ENCODE results near the gene CAPZA1.
A peak's percentile ranks its signal among the peaks of the same experiment; 100 is the strongest.

CAPZA1 gene

DNA sequence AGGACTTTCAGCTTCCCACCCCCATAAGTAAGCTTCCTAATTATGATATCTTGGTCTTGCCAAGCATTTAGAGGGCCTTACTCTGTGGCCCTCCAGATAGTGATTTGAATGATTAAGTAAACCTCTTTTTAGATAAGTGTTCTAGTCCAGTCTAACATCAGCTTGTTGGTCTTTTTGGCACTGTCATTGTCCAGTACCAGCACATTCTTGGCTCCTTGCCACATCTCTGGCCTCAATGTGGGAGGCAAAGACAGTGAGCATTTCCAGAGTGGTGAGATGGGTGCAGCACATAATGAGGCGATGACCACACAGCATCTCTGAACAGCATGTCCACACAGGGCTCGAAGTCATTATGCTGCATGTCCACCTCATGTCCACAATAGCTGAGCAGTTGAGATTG lies 6.1 kb downstream of the CAPZA1 start:
- no peaks in the 10 kb centered on the region for H3K4me1 ChIP-seq
- TF ChIP-seq, protein P1, sequence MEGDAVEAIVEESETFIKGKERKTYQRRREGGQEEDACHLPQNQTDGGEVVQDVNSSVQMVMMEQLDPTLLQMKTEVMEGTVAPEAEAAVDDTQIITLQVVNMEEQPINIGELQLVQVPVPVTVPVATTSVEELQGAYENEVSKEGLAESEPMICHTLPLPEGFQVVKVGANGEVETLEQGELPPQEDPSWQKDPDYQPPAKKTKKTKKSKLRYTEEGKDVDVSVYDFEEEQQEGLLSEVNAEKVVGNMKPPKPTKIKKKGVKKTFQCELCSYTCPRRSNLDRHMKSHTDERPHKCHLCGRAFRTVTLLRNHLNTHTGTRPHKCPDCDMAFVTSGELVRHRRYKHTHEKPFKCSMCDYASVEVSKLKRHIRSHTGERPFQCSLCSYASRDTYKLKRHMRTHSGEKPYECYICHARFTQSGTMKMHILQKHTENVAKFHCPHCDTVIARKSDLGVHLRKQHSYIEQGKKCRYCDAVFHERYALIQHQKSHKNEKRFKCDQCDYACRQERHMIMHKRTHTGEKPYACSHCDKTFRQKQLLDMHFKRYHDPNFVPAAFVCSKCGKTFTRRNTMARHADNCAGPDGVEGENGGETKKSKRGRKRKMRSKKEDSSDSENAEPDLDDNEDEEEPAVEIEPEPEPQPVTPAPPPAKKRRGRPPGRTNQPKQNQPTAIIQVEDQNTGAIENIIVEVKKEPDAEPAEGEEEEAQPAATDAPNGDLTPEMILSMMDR (IDR thresholded peaks at IDR 0.05; ENCODE audit: low read depth, low read length): no peak
- H3K36me3 ChIP-seq: peaks cover 10% of the 10 kb centered on the region
- no peaks in the 10 kb centered on the region for H3K9me3 ChIP-seq
- DNase-seq: peak; percentile 39
- H3K27me3 ChIP-seq: no peaks in the 10 kb centered on the region
- no peak overlapping the region for H3K4me3 ChIP-seq (ENCODE audit: low read depth, low read length)

DNA sequence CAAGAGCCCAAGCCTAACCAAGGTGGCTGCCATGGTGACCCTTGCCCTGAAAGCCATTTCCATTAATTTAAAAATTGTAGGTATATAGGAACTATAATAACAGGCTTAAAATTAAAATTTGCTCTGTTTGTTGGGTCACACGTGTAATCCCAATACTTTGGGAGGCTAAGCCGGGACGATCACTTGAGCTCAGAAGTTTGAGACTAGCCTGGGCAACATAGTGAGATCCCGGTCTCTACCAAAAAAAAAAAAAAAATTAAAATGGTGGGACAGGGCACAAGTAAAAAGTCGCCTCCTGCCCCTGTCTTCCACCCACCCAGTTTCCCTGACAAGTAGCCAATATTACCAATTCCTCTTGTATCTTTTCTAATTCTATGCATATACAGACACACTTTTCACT lies 6.6 kb downstream of the CAPZA1 start:
- TF ChIP-seq, protein P1 (IDR thresholded peaks at IDR 0.05; ENCODE audit: low read depth, low read length): no peak
- Histone ChIP-seq H3K4me3 (ENCODE audit: low read depth, low read length) (no peak overlapping the region), H3K36me3 (peaks cover 10% of the 10 kb centered on the region), H3K9me3 (no peaks in the 10 kb centered on the region), H3K27me3 (no peaks in the 10 kb centered on the region), H3K4me1 (no peaks in the 10 kb centered on the region)
- no peak for DNase-seq

DNA sequence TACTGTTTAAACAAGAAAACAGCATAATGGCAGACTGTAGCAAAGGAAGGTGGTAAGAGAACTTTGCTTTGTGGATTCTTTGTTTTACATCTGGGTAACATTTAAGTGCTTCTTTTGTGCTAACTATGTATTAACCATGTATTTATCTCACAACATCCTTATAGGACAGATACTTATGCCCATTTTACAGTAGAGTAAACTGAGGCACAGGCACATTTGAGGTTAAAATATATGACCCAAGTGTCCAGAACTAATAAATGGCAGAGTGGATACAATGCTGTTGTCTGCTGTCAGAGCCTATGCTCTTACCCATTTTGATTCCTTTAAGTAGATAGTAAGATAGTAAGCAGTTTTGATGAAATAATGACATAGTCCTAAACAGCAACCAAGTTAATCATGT lies 7.3 kb downstream of the CAPZA1 start:
- DNase-seq: no peak
- TF ChIP-seq, protein P1 (IDR thresholded peaks at IDR 0.05; ENCODE audit: low read depth, low read length): no peak
- peaks cover 10% of the 10 kb centered on the region for H3K36me3 ChIP-seq
- H3K9me3 ChIP-seq: no peaks in the 10 kb centered on the region
- H3K4me3 ChIP-seq (ENCODE audit: low read depth, low read length): no peak overlapping the region
- no peaks in the 10 kb centered on the region for H3K27me3 ChIP-seq
- no peaks in the 10 kb centered on the region for H3K4me1 ChIP-seq

DNA sequence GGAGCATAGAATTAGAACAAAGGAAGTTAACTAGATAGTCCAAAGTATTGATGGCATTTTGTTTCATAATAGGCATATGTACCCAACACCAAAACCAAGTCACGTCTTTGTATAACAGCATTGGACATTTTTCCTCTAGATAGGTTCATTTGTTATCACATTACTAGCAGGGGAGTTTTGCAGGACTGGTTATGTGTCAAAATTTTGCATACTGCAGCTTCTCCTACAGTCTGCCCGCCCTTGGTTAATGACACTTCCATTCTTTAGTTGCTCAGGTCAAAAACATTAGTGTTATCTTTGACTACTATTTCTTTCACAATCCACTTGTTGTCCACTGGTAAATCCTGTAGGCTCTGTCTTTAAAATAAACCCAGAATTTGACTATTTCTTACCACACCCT lies 8.9 kb downstream of the CAPZA1 start:
- Histone ChIP-seq H3K4me1 (no peaks in the 10 kb centered on the region), H3K27me3 (no peaks in the 10 kb centered on the region), H3K36me3 (peaks cover 16% of the 10 kb centered on the region), H3K9me3 (no peaks in the 10 kb centered on the region), H3K4me3 (ENCODE audit: low read depth, low read length) (no peak overlapping the region)
- DNase-seq: no peak
- TF ChIP-seq, protein P1 (IDR thresholded peaks at IDR 0.05; ENCODE audit: low read depth, low read length): no peak

DNA sequence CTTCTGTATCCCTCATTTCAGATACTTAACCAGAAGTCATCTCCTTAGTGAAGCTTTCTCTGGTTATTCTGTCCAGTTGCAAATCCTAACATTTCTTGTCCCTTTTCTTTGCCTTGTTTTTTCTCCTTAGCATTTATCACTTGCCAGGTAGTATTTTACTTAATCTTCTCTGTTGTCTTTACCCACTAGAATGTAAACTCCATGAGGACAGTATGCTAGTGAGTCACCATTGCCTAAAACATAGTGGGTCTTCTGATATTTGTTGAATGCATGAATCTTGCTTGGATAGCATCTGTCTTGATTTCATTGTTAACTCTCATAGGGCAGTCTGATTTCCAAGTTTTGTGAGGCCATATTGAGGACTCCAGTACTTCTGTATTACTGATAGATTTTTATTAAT lies 9.6 kb downstream of the CAPZA1 start:
- H3K4me1 ChIP-seq: no peaks in the 10 kb centered on the region
- no peak for DNase-seq
- TF ChIP-seq, protein P1 (IDR thresholded peaks at IDR 0.05; ENCODE audit: low read depth, low read length): no peak
- no peaks in the 10 kb centered on the region for H3K9me3 ChIP-seq
- peaks cover 16% of the 10 kb centered on the region for H3K36me3 ChIP-seq
- H3K27me3 ChIP-seq: no peaks in the 10 kb centered on the region
- no peak overlapping the region for H3K4me3 ChIP-seq (ENCODE audit: low read depth, low read length)

DNA sequence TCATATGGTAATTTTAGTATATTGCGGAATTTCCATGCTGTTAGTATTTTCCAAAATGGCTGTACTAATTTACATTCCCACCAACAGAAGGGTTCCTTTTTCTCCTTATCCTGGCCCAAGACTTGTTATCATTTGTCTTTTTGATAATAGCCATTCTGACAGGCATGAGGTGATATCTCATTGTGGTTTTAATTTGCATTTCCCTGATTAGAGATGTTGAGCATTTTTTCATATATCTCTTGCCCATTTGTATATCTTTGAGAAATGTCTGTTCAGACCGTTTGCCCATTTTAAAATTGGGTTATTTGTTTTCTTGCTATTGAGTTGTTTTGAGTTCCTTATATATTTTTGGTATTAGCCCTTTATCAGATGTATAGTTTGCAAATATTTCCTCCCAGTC lies 14.0 kb downstream of the CAPZA1 start:
- H3K9me3 ChIP-seq: no peaks in the 10 kb centered on the region
- peaks cover 10% of the 10 kb centered on the region for H3K36me3 ChIP-seq
- TF ChIP-seq, protein P1 (IDR thresholded peaks at IDR 0.05; ENCODE audit: low read depth, low read length): no peak
- no peak for DNase-seq
- no peaks in the 10 kb centered on the region for H3K27me3 ChIP-seq
- H3K4me3 ChIP-seq (ENCODE audit: low read depth, low read length): no peak overlapping the region
- 0 out of 2 replicates have a peak, but pooled peaks cover 8% of the 10 kb centered on the region for H3K4me1 ChIP-seq
